ENCODE data around the gene PSMG4. TPM values are rescaled to one million over a fixed set of nuclear protein-coding genes. Genes with fewer than 3 reads are reported as not detected.

Gene PSMG4
- total RNA-seq, 1 experiment from 2014 or later: 35.0 TPM

GRCh38 chr6:3268680-3269079, 9.9 kb downstream of the PSMG4 start:
- Histone ChIP-seq H3K4me2 (ENCODE audit: low read length) (no peak overlapping the region), H3K4me3 (replicated peaks in 1 of 2; ENCODE audit: low read depth in 1 of 2, low read length in 2 of 2) (no peak overlapping the region), H3K4me1 (ENCODE audit: control insufficient read depth in 1 of 2, insufficient read depth in 2 of 2, low read length in 2 of 2) (no peaks in the 10 kb centered on the region), H3K79me2 (ENCODE audit: insufficient read depth, low read length) (peaks cover 42% of the 10 kb centered on the region), H4K20me1 (ENCODE audit: insufficient read depth) (no peaks in the 10 kb centered on the region), H3K9ac (ENCODE audit: low read length) (no peak overlapping the region), H3K9me2 (ENCODE audit: insufficient read depth) (no peaks in the 10 kb centered on the region), H3K36me3 (ENCODE audit: control insufficient read depth in 1 of 2, insufficient read depth in 2 of 2, low read length in 2 of 2) (peaks cover 16 to 21% of the 10 kb centered on the region in 2 experiments; a peak in 3 of 4 replicates), H3K9me3 (ENCODE audit: control insufficient read depth in 1 of 2, insufficient read depth in 1 of 2, low read depth in 1 of 2, low read length in 2 of 2) (no peaks in the 10 kb centered on the region), H3K27me3 (ENCODE audit: insufficient read depth, low read length) (no peaks in the 10 kb centered on the region), H2AFZ (ENCODE audit: low read depth, low read length, poor library complexity, severe bottlenecking) (no peak overlapping the region), H3K27ac (ENCODE audit: low read depth, low read length) (no peak overlapping the region)
- ATAC-seq (no peak), DNase-seq (ENCODE audit: low read depth, low spot score) (no peak)
- RAD21 ChIA-PET (ENCODE audit: low non-redundant PET in 1 of 2, low total read pairs in 2 of 2, uncharacterized antibody in 2 of 2, unreplicated experiment in 2 of 2): no interaction called here
- no TSS peak for BruUV-seq (replicated peaks)
- POLR2A ChIA-PET: no interaction called here
- intact Hi-C loops (cut with micrococcal nuclease): no loop called here
- CTCF ChIA-PET: no interaction called here
- TF ChIP-seq CBX3 (IDR thresholded peaks at IDR 0.05; ENCODE audit: low read depth): no peak
- no peak for TF ChIP-seq YY1 (IDR thresholded peaks at IDR 0.05; ENCODE audit: extremely low read depth, insufficient replicate concordance, low read depth, low read length)
- TF ChIP-seq CEBPB (IDR thresholded peaks at IDR 0.05; ENCODE audit: low read depth): no peak
- TF ChIP-seq JUND (IDR thresholded peaks at IDR 0.05): no peak
- TF ChIP-seq SIN3A (IDR thresholded peaks at IDR 0.05; ENCODE audit: low read depth): no peak
- no peak for TF ChIP-seq POLR2AphosphoS5 (IDR thresholded peaks at IDR 0.05; ENCODE audit: low read depth, low read length)
- no peak for TF ChIP-seq SP1 (IDR thresholded peaks at IDR 0.05; ENCODE audit: low read depth)
- TF ChIP-seq RAD21 (IDR thresholded peaks at IDR 0.05; ENCODE audit: low read depth): no peak
- TF ChIP-seq ELF1 (IDR thresholded peaks at IDR 0.05; ENCODE audit: borderline replicate concordance, low read depth): no peak
- no peak for TF ChIP-seq EZH2phosphoT487 (IDR thresholded peaks at IDR 0.05; ENCODE audit: borderline replicate concordance)
- TF ChIP-seq, protein P1, sequence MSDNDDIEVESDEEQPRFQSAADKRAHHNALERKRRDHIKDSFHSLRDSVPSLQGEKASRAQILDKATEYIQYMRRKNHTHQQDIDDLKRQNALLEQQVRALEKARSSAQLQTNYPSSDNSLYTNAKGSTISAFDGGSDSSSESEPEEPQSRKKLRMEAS (IDR thresholded peaks at IDR 0.05): no peak
- TF ChIP-seq ZNF274 (IDR thresholded peaks at IDR 0.05; ENCODE audit: low read depth, low read length): no peak
- TF ChIP-seq, protein P2, sequence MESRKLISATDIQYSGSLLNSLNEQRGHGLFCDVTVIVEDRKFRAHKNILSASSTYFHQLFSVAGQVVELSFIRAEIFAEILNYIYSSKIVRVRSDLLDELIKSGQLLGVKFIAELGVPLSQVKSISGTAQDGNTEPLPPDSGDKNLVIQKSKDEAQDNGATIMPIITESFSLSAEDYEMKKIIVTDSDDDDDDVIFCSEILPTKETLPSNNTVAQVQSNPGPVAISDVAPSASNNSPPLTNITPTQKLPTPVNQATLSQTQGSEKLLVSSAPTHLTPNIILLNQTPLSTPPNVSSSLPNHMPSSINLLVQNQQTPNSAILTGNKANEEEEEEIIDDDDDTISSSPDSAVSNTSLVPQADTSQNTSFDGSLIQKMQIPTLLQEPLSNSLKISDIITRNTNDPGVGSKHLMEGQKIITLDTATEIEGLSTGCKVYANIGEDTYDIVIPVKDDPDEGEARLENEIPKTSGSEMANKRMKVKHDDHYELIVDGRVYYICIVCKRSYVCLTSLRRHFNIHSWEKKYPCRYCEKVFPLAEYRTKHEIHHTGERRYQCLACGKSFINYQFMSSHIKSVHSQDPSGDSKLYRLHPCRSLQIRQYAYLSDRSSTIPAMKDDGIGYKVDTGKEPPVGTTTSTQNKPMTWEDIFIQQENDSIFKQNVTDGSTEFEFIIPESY (IDR thresholded peaks at IDR 0.05; ENCODE audit: extremely low read depth, insufficient replicate concordance, low read length): no peak
- TF ChIP-seq ZFX (IDR thresholded peaks at IDR 0.05): no peak
- no peak for TF ChIP-seq REST (IDR thresholded peaks at IDR 0.05; ENCODE audit: low read depth)
- no peak for TF ChIP-seq POLR2A (IDR thresholded peaks at IDR 0.05; ENCODE audit: borderline replicate concordance, extremely low read depth, insufficient read depth, insufficient read length)
- TF ChIP-seq FOSL1 (IDR thresholded peaks at IDR 0.05; ENCODE audit: low read depth): no peak
- no peak for TF ChIP-seq TCF7L2 (IDR thresholded peaks at IDR 0.05; ENCODE audit: borderline replicate concordance, extremely low read depth, insufficient read depth, insufficient read length)
- no peak for TF ChIP-seq EGR1 (IDR thresholded peaks at IDR 0.05; ENCODE audit: low read depth)
- no peak for TF ChIP-seq EZH2 (IDR thresholded peaks at IDR 0.05)
